GM12892 (cell line): ENCODE data around the gene ZNF141.

Experiments used
- POLR2A ChIP-seq: IDR thresholded peaks from 2 replicates; pipeline ENCODE4 v1.6.1; 2011; ENCODE audit warnings: low read depth, low read length, control low read depth
- POLR2AphosphoS5 ChIP-seq: IDR thresholded peaks from 2 replicates; pipeline ENCODE4 v1.6.1; 2011; ENCODE audit warnings: low read depth, low read length, control low read depth

DNA sequence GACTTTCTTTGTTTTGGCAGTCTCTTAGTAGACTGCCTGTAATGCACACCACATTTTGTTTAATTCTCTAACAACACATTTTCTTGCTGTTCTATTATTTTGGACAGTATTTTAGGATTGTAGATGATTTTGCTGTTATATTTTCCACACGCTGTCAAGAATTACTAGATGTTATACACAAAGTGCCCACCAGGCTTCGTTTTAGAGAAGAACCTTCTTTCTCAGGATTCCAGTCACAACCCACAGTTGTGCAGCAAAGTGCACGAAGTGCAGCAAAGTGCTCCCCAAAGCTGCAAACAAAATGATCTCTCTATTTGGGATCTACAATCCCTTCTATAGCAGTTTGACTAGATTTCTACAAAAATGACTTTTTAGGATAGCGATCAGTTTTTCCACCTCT lies 2.4 kb downstream of the ZNF141 start:
- no peak for TF ChIP-seq POLR2A
- no peak for TF ChIP-seq POLR2AphosphoS5
